Body of pancreas (tissue), 4 donors: ENCODE results near the gene TMEM79.
A peak's percentile ranks its signal among the peaks of the same experiment; 100 is the strongest.

Experiments
- POLR2A ChIP-seq, 3 donors: fragments of 450-650 bp; IDR thresholded peaks; one replicate each; pipeline ENCODE4 v1.6.1; 2016; ENCODE audit warnings: antibody characterized with exemption in 3 of 3, mild to moderate bottlenecking in 2 of 3
- TF ChIP-seq, protein P1 (sequence below), 7 experiments: fragments of 450-650 bp in 4 of 7; fragments of 200-600 bp in 3 of 7; sonication (generic) in 3 of 7; IDR thresholded peaks; one replicate each; pipeline ENCODE4 v1.5.1; 2016 to 2019; ENCODE audit warnings: antibody characterized with exemption in 7 of 7

DNA sequence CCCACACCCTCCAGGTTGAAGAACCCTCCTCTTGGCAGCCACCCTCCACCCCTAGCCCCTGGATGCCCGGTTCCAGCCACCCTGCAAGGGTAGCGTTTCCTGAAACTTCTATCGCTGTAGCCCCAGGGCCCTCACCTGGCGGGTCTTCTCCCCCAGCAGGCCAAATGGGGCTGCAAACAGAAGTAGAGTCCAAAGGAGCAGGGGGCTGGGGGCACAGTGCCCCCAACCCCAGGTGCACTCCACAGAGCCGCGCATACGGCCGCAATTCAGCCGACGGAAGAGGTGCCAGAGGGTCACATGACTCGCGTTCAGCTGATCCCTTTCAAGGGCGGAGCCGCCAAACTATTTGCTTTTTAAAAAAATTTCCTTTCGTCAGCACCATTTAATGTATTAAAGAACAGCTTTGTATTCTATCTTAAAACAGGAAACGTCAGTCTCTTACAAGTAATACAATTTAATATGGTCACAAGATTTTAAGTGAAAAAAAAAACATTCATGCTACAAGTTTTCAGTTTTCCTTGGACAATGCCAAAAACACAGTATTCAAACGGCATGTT is 11.3 kb downstream of the TMEM79 start, which contains the start of gene GLMP:
- peak in 2 of 3 donors; percentile 30 to 41 for TF ChIP-seq POLR2A (IDR thresholded peaks at IDR 0.05)
- TF ChIP-seq, protein P1, sequence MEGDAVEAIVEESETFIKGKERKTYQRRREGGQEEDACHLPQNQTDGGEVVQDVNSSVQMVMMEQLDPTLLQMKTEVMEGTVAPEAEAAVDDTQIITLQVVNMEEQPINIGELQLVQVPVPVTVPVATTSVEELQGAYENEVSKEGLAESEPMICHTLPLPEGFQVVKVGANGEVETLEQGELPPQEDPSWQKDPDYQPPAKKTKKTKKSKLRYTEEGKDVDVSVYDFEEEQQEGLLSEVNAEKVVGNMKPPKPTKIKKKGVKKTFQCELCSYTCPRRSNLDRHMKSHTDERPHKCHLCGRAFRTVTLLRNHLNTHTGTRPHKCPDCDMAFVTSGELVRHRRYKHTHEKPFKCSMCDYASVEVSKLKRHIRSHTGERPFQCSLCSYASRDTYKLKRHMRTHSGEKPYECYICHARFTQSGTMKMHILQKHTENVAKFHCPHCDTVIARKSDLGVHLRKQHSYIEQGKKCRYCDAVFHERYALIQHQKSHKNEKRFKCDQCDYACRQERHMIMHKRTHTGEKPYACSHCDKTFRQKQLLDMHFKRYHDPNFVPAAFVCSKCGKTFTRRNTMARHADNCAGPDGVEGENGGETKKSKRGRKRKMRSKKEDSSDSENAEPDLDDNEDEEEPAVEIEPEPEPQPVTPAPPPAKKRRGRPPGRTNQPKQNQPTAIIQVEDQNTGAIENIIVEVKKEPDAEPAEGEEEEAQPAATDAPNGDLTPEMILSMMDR (IDR thresholded peaks at IDR 0.05): no peak
